Superior temporal gyrus (tissue), 1 donor: ENCODE data around the gene CCDC183.
"Not testable (repeated sequence)": the region's sequence is repeated elsewhere in the genome, so short reads cannot be mapped to it uniquely, and the experiment has no call there.

Source experiments
- DNase-seq: peaks from one replicate; pipeline ENCODE4 v3.0.0-alpha.2; 2016; ENCODE audit errors: extremely low spot score

Gene CCDC183

GRCh38 chr9:136796238-136796774 is at the start of gene CCDC183:
CCDC183 (plus strand) TSS chr9:136796338; CDS start chr9:136796398, 60 bp downstream.
- DNase-seq, result no peak

- no peak for DNase-seq
Measured at GRCh38 chr9:136746621-136747020, 49.5 kb upstream of the CCDC183 start.

- no peak for DNase-seq
Measured at GRCh38 chr9:136747161-136748060, 48.7 kb upstream of the CCDC183 start.

GRCh38 chr9:136748201-136748600 is 47.9 kb upstream of the CCDC183 start, which contains the start of gene LCN6:
LCN6 (minus strand) TSS chr9:136748525; CDS start chr9:136748483, 42 bp downstream.
- no peak for DNase-seq

- no peak for DNase-seq
Measured at GRCh38 chr9:136748666-136749611, 47.2 kb upstream of the CCDC183 start.

- DNase-seq, result no peak
Measured at GRCh38 chr9:136750526-136750925, 45.6 kb upstream of the CCDC183 start.

- DNase-seq, result no peak
Measured at GRCh38 chr9:136751244-136751643, 44.9 kb upstream of the CCDC183 start.

GRCh38 chr9:136751814-136752213 is 44.3 kb upstream of the CCDC183 start:
- DNase-seq, result no peak

- no peak for DNase-seq
Measured at GRCh38 chr9:136753371-136754058, 42.6 kb upstream of the CCDC183 start.

GRCh38 chr9:136754059-136754572 is 42.0 kb upstream of the CCDC183 start:
- DNase-seq, result no peak

GRCh38 chr9:136754626-136755301 is 41.4 kb upstream of the CCDC183 start:
- DNase-seq, result no peak

- not testable (repeated sequence) for DNase-seq
Measured at GRCh38 chr9:136755302-136756133, 40.6 kb upstream of the CCDC183 start.

- no peak for DNase-seq
Measured at GRCh38 chr9:136756134-136756438, 40.1 kb upstream of the CCDC183 start.

GRCh38 chr9:136756836-136757235 is 39.3 kb upstream of the CCDC183 start:
- no peak for DNase-seq

GRCh38 chr9:136757328-136757727 is 38.8 kb upstream of the CCDC183 start:
- no peak for DNase-seq

GRCh38 chr9:136757751-136758140 is 38.4 kb upstream of the CCDC183 start:
- no peak for DNase-seq

GRCh38 chr9:136759001-136759400 is 37.1 kb upstream of the CCDC183 start:
- no peak for DNase-seq

GRCh38 chr9:136759436-136760325 is 36.5 kb upstream of the CCDC183 start:
- no peak for DNase-seq

- DNase-seq, result no peak
Measured at GRCh38 chr9:136760424-136760823, 35.7 kb upstream of the CCDC183 start.
